Bronchial epithelial cell (primary cell): Measurements from ENCODE around the gene TRIM17. TPM values are rescaled to one million over a fixed set of nuclear protein-coding genes. Genes with fewer than 3 reads are reported as not detected.

ENCODE experiments used
- DNase-seq: peaks from one replicate; pipeline ENCODE4 v3.0.0-alpha.2; 2010; ENCODE audit warnings: low read depth
- FAIRE-seq: peaks from 2 replicates; lab custom pipeline; 2011; peaks lifted over from hg19 to GRCh38; lab: Jason Lieb, UNC
- H3K27me3 ChIP-seq: 2 replicates; pipeline ENCODE4 v1.5.1; 2011; ENCODE audit warnings: low read length; ENCODE audit not compliant: control insufficient read depth, insufficient read depth
- H3K36me3 ChIP-seq: 2 replicates; pipeline ENCODE4 v1.5.1; 2011; ENCODE audit warnings: low read length; ENCODE audit not compliant: control insufficient read depth, insufficient read depth
- H3K4me3 ChIP-seq: 2 replicates; pipeline ENCODE4 v1.5.1; 2011; ENCODE audit warnings: mild to moderate bottlenecking, low read depth, low read length, control low read depth
- total RNA-seq: library from RNA; depleted of rRNA; stranded (reverse); fragments of >200 nt; gene quantifications from 2 replicates; pipeline ENCODE4 v1.2.1, GENCODE V29; 2014
- TF ChIP-seq, protein P1 (sequence below): IDR thresholded peaks from 2 replicates; pipeline ENCODE4 v1.5.1; 2011; ENCODE audit warnings: mild to moderate bottlenecking, moderate library complexity, low read length, control low read depth, inconsistent platforms; ENCODE audit not compliant: insufficient read depth, severe bottlenecking

TRIM17 gene, protein sequence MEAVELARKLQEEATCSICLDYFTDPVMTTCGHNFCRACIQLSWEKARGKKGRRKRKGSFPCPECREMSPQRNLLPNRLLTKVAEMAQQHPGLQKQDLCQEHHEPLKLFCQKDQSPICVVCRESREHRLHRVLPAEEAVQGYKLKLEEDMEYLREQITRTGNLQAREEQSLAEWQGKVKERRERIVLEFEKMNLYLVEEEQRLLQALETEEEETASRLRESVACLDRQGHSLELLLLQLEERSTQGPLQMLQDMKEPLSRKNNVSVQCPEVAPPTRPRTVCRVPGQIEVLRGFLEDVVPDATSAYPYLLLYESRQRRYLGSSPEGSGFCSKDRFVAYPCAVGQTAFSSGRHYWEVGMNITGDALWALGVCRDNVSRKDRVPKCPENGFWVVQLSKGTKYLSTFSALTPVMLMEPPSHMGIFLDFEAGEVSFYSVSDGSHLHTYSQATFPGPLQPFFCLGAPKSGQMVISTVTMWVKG
- total RNA-seq: 1.6 and 2.4 TPM in 2 replicates

DNA sequence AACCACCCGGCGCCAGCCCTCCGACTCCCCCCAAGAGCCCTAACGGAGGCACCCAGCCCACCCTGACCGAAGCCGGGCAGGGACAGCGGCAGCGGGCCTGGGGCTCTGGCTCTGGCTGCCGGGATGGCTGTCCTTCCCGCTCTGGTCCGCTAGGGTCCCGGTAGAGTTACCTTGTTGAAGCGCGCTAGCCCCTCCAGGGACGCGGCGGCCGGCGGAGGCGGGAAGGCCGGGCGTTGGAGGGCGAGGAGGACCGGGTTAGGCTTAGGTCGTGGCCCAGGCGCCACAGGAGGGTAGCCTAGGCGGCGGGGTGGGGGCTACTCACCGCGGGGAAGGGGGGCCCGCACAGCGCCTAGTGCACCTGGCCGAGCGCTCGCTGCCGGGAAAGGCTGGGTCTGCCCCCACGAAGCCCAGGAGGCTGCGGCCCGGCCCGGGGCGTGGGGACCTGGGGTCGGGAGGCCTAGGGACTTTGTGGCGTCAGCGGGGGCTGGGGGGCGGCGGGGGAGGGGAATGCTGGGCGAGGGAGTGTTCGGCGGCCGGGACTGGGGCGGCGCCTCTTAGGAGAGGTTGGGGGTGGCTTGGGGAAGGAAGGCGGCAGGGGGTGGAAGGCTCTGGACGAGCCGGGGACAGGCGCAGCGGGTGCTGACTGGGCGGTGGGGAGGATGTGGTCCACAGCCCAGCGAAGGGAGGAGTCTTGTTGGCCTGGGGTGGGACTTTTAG is at the start of gene TRIM17:
TRIM17 (minus strand) TSS at position 645 of the 717 bp plus-strand sequence. CDS start 1,789 bp downstream, outside the sequence.
- no peak for FAIRE-seq
- Histone ChIP-seq H3K27me3 (no peaks in the 10 kb centered on the region), H3K36me3 (no peaks in the 10 kb centered on the region), H3K4me3 (peak within 1 kb of the TSS; percentile 57)
- TF ChIP-seq, protein P1, sequence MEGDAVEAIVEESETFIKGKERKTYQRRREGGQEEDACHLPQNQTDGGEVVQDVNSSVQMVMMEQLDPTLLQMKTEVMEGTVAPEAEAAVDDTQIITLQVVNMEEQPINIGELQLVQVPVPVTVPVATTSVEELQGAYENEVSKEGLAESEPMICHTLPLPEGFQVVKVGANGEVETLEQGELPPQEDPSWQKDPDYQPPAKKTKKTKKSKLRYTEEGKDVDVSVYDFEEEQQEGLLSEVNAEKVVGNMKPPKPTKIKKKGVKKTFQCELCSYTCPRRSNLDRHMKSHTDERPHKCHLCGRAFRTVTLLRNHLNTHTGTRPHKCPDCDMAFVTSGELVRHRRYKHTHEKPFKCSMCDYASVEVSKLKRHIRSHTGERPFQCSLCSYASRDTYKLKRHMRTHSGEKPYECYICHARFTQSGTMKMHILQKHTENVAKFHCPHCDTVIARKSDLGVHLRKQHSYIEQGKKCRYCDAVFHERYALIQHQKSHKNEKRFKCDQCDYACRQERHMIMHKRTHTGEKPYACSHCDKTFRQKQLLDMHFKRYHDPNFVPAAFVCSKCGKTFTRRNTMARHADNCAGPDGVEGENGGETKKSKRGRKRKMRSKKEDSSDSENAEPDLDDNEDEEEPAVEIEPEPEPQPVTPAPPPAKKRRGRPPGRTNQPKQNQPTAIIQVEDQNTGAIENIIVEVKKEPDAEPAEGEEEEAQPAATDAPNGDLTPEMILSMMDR: peak; percentile 56
- DNase-seq: no peak

DNA sequence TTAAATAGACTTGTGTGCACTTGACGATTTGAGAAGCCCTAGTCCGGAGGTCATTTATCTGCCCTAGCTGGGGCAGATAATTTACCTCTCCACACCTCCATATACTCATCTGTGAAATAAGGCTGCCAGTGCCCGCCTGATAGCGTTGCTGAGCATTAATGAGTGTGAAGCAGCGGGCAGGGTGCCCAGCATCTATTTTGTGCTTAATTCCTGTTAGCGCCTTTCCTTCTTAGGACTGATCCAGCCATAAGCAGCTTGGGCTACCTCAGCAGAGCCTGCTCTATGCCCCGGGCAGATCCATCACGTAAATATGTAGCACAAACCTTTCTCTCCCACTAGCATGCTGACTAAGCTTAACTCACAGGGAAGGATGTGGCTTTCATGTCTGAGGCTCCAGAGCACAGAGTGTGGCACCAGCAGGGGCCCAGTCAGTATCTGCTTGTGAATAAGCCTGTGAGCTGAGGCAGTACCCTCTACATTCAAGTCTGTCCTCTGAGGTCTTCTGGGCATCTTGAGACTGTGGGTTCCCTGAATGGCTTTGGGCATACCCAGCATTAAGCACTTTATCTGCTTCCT is 49.0 kb upstream of the TRIM17 start:
- Histone ChIP-seq H3K27me3 (peaks cover 34% of the 10 kb centered on the region), H3K4me3 (no peak overlapping the region), H3K36me3 (no peaks in the 10 kb centered on the region)
- TF ChIP-seq, protein P1: no peak
- FAIRE-seq: no peak
- DNase-seq: no peak

DNA sequence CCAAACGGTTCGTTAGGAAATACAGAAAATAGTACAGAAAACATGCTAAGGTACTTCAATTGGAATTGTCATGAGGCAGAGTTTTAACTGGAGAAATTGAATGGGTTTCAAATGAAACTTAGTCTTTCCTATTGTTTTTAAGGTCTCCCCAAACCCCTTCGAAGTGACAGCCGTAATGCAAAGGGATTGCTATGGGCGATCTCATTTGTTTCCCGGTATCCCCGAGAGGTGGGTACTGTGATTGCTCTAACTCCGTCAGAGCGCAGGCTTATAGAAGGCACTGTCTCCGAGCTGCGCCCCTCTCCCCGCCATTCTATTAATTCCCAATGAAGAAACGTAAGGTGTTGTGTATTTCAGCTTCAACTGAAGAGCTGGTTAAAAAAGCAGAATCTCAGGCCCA is 48.5 kb upstream of the TRIM17 start:
- DNase-seq: no peak
- Histone ChIP-seq H3K36me3 (no peaks in the 10 kb centered on the region), H3K27me3 (peaks cover 32% of the 10 kb centered on the region), H3K4me3 (no peak overlapping the region)
- no peak for FAIRE-seq
- TF ChIP-seq, protein P1: no peak

DNA sequence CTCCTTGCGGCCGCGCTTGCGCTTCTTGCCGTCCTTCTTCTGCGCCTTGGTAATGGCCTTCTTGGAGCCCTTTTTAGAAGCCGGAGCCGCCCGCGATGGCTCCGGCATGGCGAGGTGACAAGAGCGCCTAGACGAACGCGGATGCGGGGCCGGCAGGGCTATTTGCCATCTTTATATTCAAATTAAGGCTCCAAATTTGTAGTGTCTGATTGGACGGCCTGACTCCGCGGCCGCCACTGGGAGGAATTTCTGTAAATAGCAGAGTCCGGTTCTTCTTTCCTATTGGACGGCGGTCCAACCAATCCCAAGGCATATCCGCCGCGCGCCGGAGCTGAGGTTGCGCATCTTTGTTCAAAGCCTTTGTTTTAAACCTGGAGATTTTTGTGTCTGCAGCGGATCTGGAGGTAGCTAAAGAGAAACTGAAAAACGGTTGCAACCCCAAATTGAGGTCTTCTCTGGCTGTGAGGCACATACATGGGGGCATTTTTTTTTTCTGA is 47.9 kb upstream of the TRIM17 start:
- DNase-seq (peak; percentile 53), FAIRE-seq (no peak)
- TF ChIP-seq, protein P1: no peak
- Histone ChIP-seq H3K27me3 (peaks cover 29% of the 10 kb centered on the region), H3K36me3 (no peaks in the 10 kb centered on the region), H3K4me3 (no peak overlapping the region)

DNA sequence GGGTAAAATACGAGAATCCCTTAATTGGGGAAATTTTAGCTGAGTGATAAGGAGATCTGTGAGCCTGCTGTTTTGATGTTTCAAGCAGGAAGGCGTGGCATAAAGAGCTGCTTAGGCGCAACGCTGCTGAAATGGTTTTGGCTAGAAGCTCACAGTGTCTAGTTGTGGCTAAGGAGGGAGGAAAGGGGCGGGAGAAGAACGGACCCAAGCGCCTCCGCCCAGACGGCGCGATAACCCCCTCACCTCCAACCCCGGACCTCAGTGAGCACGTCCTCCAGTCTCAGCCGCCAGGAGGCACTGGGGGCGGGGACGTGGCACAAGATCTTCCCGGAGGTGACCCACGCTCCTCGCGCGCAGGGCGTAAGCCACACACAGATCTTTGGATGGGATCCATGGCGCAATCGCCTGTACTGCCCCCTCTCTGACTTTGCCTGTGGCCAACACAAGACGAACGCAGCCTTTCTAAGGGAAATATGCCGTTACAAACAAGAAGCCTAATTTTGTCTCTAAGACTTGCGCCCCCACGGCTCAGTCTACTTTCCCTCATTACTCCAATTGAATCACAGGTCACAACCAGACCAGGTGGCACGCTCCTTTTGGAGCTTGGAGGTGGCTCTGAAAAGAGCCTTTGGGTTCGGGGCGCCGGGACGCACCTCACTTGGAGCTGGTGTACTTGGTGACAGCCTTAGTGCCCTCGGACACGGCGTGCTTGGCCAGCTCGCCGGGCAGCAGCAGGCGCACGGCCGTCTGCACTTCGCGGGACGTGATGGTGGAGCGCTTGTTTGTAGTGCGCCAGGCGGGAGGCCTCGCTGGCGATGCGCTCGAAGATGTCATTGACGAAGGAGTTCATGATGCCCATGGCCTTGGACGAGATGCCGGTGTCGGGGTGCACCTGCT is 47.1 kb upstream of the TRIM17 start:
- FAIRE-seq (no peak), DNase-seq (no peak)
- TF ChIP-seq, protein P1: no peak
- H3K36me3 ChIP-seq: no peaks in the 10 kb centered on the region
- peaks cover 24% of the 10 kb centered on the region for H3K27me3 ChIP-seq
- no peak overlapping the region for H3K4me3 ChIP-seq
